H9 (cell line): ENCODE results near the gene SRBD1. TPM values are rescaled to one million over a fixed set of nuclear protein-coding genes. Genes with fewer than 3 reads are reported as not detected.

Source experiments
- DNase-seq: peaks from one replicate; pipeline ENCODE4 v3.0.0-alpha.2; 2017
- H2AFZ ChIP-seq: one replicate; pipeline ENCODE4 v1.6.1; 2013; ENCODE audit warnings: mild to moderate bottlenecking, low read length, control low read depth, moderate library complexity
- H2AK5ac ChIP-seq: 2 replicates; pipeline ENCODE4 v1.6.1; 2013; ENCODE audit warnings: low read length, control low read depth, mixed read lengths; ENCODE audit not compliant: insufficient read length
- H2BK120ac ChIP-seq: one replicate; pipeline ENCODE4 v1.6.1; 2013; ENCODE audit warnings: low read depth, mild to moderate bottlenecking, low read length, control low read depth, inconsistent platforms; ENCODE audit not compliant: poor library complexity, severe bottlenecking
- H2BK12ac ChIP-seq: 2 replicates; pipeline ENCODE4 v1.6.1; 2013; ENCODE audit warnings: low read length, control low read depth, mixed read lengths, low read depth; ENCODE audit not compliant: insufficient read length
- H2BK15ac ChIP-seq: 2 replicates; pipeline ENCODE4 v1.6.1; 2013; ENCODE audit warnings: low read depth, low read length, control low read depth
- H2BK20ac ChIP-seq: one replicate; pipeline ENCODE4 v1.6.1; 2013; ENCODE audit warnings: low read depth, mild to moderate bottlenecking, low read length, control low read depth, inconsistent platforms; ENCODE audit not compliant: poor library complexity, severe bottlenecking
- H2BK5ac ChIP-seq: 2 replicates; pipeline ENCODE4 v1.6.1; 2013; ENCODE audit warnings: low read length, control low read depth, mixed read lengths; ENCODE audit not compliant: insufficient read length
- H3K14ac ChIP-seq: 2 replicates; pipeline ENCODE4 v1.6.1; 2013; ENCODE audit warnings: low read length, control low read depth; ENCODE audit not compliant: insufficient read depth
- H3K18ac ChIP-seq: 2 replicates; pipeline ENCODE4 v1.6.1; 2013; ENCODE audit warnings: low read depth, mild to moderate bottlenecking, mixed read lengths, low read length, control low read depth; ENCODE audit not compliant: insufficient read length
- H3K23ac ChIP-seq: 2 replicates; pipeline ENCODE4 v1.6.1; 2013; ENCODE audit warnings: low read length, control low read depth, mixed read lengths, low read depth; ENCODE audit not compliant: insufficient read length
- H3K23me2 ChIP-seq: 2 replicates; pipeline ENCODE4 v1.6.1; 2013; ENCODE audit warnings: low read depth, mild to moderate bottlenecking, mixed read lengths, low read length, control low read depth; ENCODE audit not compliant: insufficient read length, poor library complexity, severe bottlenecking
- H3K27ac ChIP-seq: 2 replicates; pipeline ENCODE4 v1.5.1; 2013; ENCODE audit warnings: low read length, control low read depth, mixed read lengths, low read depth; ENCODE audit not compliant: insufficient read length
- H3K27me3 ChIP-seq: 2 replicates; pipeline ENCODE4 v1.6.1; 2013; ENCODE audit warnings: low read length, control low read depth, inconsistent platforms; ENCODE audit not compliant: insufficient read depth
- H3K4ac ChIP-seq: 2 replicates; pipeline ENCODE4 v1.6.1; 2013; ENCODE audit warnings: low read depth, mild to moderate bottlenecking, control low read depth, inconsistent platforms, low read length, moderate library complexity
- H3K4me1 ChIP-seq: 2 replicates; pipeline ENCODE4 v1.6.1; 2013; ENCODE audit warnings: low read length, control low read depth, inconsistent platforms; ENCODE audit not compliant: insufficient read depth
- H3K4me2 ChIP-seq: 2 replicates; pipeline ENCODE4 v1.6.1; 2013; ENCODE audit warnings: low read length, control low read depth, mixed read lengths; ENCODE audit not compliant: insufficient read length, insufficient read depth
- H3K56ac ChIP-seq: 2 replicates; pipeline ENCODE4 v1.6.1; 2013; ENCODE audit warnings: low read depth, mild to moderate bottlenecking, mixed read lengths, low read length, control low read depth; ENCODE audit not compliant: insufficient read length
- H3K79me1 ChIP-seq: 2 replicates; pipeline ENCODE4 v1.6.1; 2013; ENCODE audit warnings: low read depth, mild to moderate bottlenecking, moderate library complexity, low read length, control low read depth, inconsistent platforms; ENCODE audit not compliant: insufficient read depth, poor library complexity, severe bottlenecking
- H3K79me2 ChIP-seq: 2 replicates; pipeline ENCODE4 v1.6.1; 2013; ENCODE audit warnings: low read length, control low read depth, inconsistent platforms; ENCODE audit not compliant: insufficient read depth
- H3K9ac ChIP-seq: 2 replicates; pipeline ENCODE4 v1.6.1; 2013; ENCODE audit warnings: low read length, control low read depth, mixed read lengths; ENCODE audit not compliant: insufficient read length; ENCODE audit errors: extremely low read depth
- H3K9me3 ChIP-seq: one replicate; pipeline ENCODE4 v1.6.1; 2013; ENCODE audit warnings: low read depth, low read length, inconsistent platforms; ENCODE audit not compliant: control insufficient read depth
- H3T11ph ChIP-seq: one replicate; pipeline ENCODE4 v1.6.1; 2013; ENCODE audit warnings: mild to moderate bottlenecking, low read length, control low read depth, inconsistent platforms
- H4K20me1 ChIP-seq: one replicate; pipeline ENCODE4 v1.6.1; 2013; ENCODE audit not compliant: control insufficient read depth, insufficient read length, insufficient read depth
- H4K5ac ChIP-seq: 2 replicates; pipeline ENCODE4 v1.6.1; 2013; ENCODE audit warnings: low read depth, mild to moderate bottlenecking, mixed read lengths, low read length, control low read depth; ENCODE audit not compliant: insufficient read length
- H4K8ac ChIP-seq: replicated peaks from 2 replicates; pipeline ENCODE4 v1.6.1; 2013; ENCODE audit warnings: low read length, control low read depth, mixed read lengths, low read depth; ENCODE audit not compliant: insufficient read length
- H4K91ac ChIP-seq: 2 replicates; pipeline ENCODE4 v1.6.1; 2013; ENCODE audit warnings: low read depth, mild to moderate bottlenecking, moderate library complexity, mixed read lengths, low read length, control low read depth; ENCODE audit not compliant: insufficient read length
- H3K27ac Mint-ChIP-seq, 3 experiments: 2 replicates in 2 of 3; 3 replicates in 1 of 3; pipeline ENCODE4 v1.8.0; 2020 to 2021; ENCODE audit warnings: mixed read lengths in 3 of 3, mild to moderate bottlenecking in 1 of 3, moderate library complexity in 1 of 3
- H3K27me3 Mint-ChIP-seq: 2 replicates; pipeline ENCODE4 v1.8.0; 2021; ENCODE audit warnings: low read depth, mild to moderate bottlenecking, moderate library complexity, mixed read lengths
- H3K36me3 Mint-ChIP-seq, 3 experiments: 2 replicates in 2 of 3; 3 replicates in 1 of 3; pipeline ENCODE4 v1.8.0; 2020 to 2021; ENCODE audit warnings: low read depth in 3 of 3, mixed read lengths in 3 of 3; ENCODE audit not compliant: insufficient read depth in 1 of 3
- H3K4me1 Mint-ChIP-seq, 2 experiments: 2 replicates each; pipeline ENCODE4 v1.8.0; 2020; ENCODE audit warnings: mixed read lengths in 2 of 2
- H3K4me3 Mint-ChIP-seq, 2 experiments: 2 replicates in 1 of 2; 3 replicates in 1 of 2; pipeline ENCODE4 v1.8.0; 2020 to 2021; ENCODE audit warnings: mild to moderate bottlenecking in 2 of 2, mixed read lengths in 2 of 2, moderate library complexity in 1 of 2
- H3K9me3 Mint-ChIP-seq, 2 experiments: 2 replicates in 1 of 2; 3 replicates in 1 of 2; pipeline ENCODE4 v1.8.0; 2020; ENCODE audit warnings: mild to moderate bottlenecking in 2 of 2, mixed read lengths in 2 of 2, moderate library complexity in 1 of 2
- WGBS: extraction: QIAGEN DNeasy Blood & Tissue Kit; methylation state at CpG from one replicate; pipeline ENCODE4 v1.1.7; 2013; ENCODE audit warnings: missing lambda C conversion rate, low lambda C conversion rate, mixed read lengths; ENCODE audit not compliant: insufficient read length; ENCODE audit errors: extremely low coverage; 5-methylcytosine and 5-hydroxymethylcytosine counted together
- total RNA-seq: library from RNA; stranded (reverse); gene quantifications from 2 replicates; pipeline ENCODE4 v1.2.1, GENCODE V29; 2021
- TF ChIP-seq, protein P1 (sequence below): fragments of 200-600 bp; sonication (generic); conservative IDR thresholded peaks from 3 replicates; pipeline ENCODE4 v1.8.0; 2021; ENCODE audit warnings: antibody characterized with exemption, mild to moderate bottlenecking

Gene SRBD1
- total RNA-seq, 1 experiment from 2014 or later: 18.3 TPM

- H2BK12ac ChIP-seq: no peak overlapping the region
- H3K56ac ChIP-seq: no peak overlapping the region
Observed at GRCh38 chr2:45496869-45497268, 114.2 kb downstream of the SRBD1 start.

More at GRCh38 chr2:45496869-45497268, 114.2 kb downstream of the SRBD1 start:
- no peak overlapping the region for H2BK120ac ChIP-seq
- no peaks in the 10 kb centered on the region for H3K9me3 ChIP-seq
- no peak overlapping the region for H3K4me2 ChIP-seq
- H3K27me3 Mint-ChIP-seq: no peaks in the 10 kb centered on the region
- no peak overlapping the region for H2AFZ ChIP-seq
- no peaks in the 10 kb centered on the region for H3K79me1 ChIP-seq
- H2BK15ac ChIP-seq: no peak overlapping the region
- H3K4me1 Mint-ChIP-seq: peaks cover 8 to 18% of the 10 kb centered on the region in 2 experiments
- H3K27ac Mint-ChIP-seq: 0 out of 7 replicates have a peak overlapping the region, but pooled peaks of 1 of the 3 experiments have one; percentile 12
- peaks cover 11 to 29% (median 16%) of the 10 kb centered on the region in 3 experiments for H3K36me3 Mint-ChIP-seq
- H4K20me1 ChIP-seq: no peaks in the 10 kb centered on the region
- no peak overlapping the region for H3K9ac ChIP-seq
- no peak overlapping the region for H4K8ac ChIP-seq
- no peak overlapping the region for H3K4me3 Mint-ChIP-seq
- no CpG with 5 or more reads among the region's 2 CpGs for WGBS
- no peak overlapping the region for H3K23ac ChIP-seq
- no peak overlapping the region for H3K4ac ChIP-seq
- no peak overlapping the region for H4K5ac ChIP-seq
- no peaks in the 10 kb centered on the region for H3K4me1 ChIP-seq
- DNase-seq: no peak
- no peak overlapping the region for H3K18ac ChIP-seq
- H3K14ac ChIP-seq: no peak overlapping the region
- H2BK20ac ChIP-seq: no peak overlapping the region
- H2BK5ac ChIP-seq: no peak overlapping the region
- TF ChIP-seq, protein P1, sequence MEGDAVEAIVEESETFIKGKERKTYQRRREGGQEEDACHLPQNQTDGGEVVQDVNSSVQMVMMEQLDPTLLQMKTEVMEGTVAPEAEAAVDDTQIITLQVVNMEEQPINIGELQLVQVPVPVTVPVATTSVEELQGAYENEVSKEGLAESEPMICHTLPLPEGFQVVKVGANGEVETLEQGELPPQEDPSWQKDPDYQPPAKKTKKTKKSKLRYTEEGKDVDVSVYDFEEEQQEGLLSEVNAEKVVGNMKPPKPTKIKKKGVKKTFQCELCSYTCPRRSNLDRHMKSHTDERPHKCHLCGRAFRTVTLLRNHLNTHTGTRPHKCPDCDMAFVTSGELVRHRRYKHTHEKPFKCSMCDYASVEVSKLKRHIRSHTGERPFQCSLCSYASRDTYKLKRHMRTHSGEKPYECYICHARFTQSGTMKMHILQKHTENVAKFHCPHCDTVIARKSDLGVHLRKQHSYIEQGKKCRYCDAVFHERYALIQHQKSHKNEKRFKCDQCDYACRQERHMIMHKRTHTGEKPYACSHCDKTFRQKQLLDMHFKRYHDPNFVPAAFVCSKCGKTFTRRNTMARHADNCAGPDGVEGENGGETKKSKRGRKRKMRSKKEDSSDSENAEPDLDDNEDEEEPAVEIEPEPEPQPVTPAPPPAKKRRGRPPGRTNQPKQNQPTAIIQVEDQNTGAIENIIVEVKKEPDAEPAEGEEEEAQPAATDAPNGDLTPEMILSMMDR: no peak
- H3K79me2 ChIP-seq: no peaks in the 10 kb centered on the region
- no peak overlapping the region for H3K27ac ChIP-seq
- no peaks in the 10 kb centered on the region for H3K27me3 ChIP-seq
- H3K23me2 ChIP-seq: no peaks in the 10 kb centered on the region
- H3T11ph ChIP-seq: no peak overlapping the region
- H3K9me3 Mint-ChIP-seq: peaks cover 10 to 14% of the 10 kb centered on the region in 2 experiments
- H2AK5ac ChIP-seq: no peak overlapping the region
- no peak overlapping the region for H4K91ac ChIP-seq
